ENCODE results near the gene HTRA2. TPM values are rescaled to one million over a fixed set of nuclear protein-coding genes. Genes with fewer than 3 reads are reported as not detected.
A peak's percentile ranks its signal among the peaks of the same experiment; 100 is the strongest.

HTRA2 gene
- polyA plus RNA-seq, 1 donor (not counting 4 experiments of a cell fraction or from before 2014, with no cell fraction given): 25.5 TPM

DNA sequence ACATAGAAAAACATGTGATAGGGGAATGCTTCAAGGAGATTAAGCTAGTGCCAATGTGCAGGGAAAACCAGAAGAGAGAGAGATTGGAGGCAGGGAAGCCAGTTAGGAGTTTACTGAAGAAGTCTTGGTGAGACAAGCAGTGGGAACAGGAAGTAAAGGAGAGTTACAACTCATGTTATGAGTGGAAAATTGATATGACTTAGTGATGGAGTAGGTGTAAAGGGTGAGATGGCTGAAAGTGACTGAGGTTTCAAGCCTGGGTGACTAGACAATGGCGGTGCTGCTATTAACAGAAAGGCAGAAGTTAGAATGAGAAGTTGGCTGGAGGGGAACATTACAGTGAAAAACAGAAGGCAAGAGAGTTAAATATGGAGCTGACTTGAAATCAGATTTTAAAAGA, 41.3 kb downstream of the HTRA2 start:
- no peak overlapping the region for H3K9ac ChIP-seq (ENCODE audit: control insufficient read depth, extremely low read depth, insufficient read depth, low read length)
- H3K36me3 ChIP-seq (ENCODE audit: control insufficient read depth in 2 of 2, extremely low read depth in 1 of 2, insufficient read depth in 2 of 2, low read length in 2 of 2): no peaks in the 10 kb centered on the region
- FAIRE-seq (no peak), DNase-seq (ENCODE audit: low read depth, low spot score) (no peak)
- peak overlapping the region; percentile 44 for H2AFZ ChIP-seq (ENCODE audit: control insufficient read depth, low read length)
- H3K4me3 ChIP-seq (ENCODE audit: control insufficient read depth in 2 of 3, extremely low read depth in 1 of 3, insufficient read depth in 2 of 3, low read depth in 1 of 3, low read length in 3 of 3): no peak overlapping the region
- H3K9me3 ChIP-seq (ENCODE audit: control insufficient read depth, low read depth, low read length): no peaks in the 10 kb centered on the region
- H3K27ac ChIP-seq (ENCODE audit: control insufficient read depth, insufficient read depth, low read length): no peak overlapping the region
- H3K4me1 ChIP-seq (ENCODE audit: control insufficient read depth, extremely low read depth, insufficient read depth, low read length): peaks cover 37% of the 10 kb centered on the region
- H3K79me2 ChIP-seq (ENCODE audit: control insufficient read depth, insufficient read depth, low read length): no peaks in the 10 kb centered on the region
- dilution Hi-C loops (cut with MboI; ENCODE audit: extremely low pct_ligation_motif_present, low sequenced_read_pairs): no loop called here
- TF ChIP-seq, protein P1, sequence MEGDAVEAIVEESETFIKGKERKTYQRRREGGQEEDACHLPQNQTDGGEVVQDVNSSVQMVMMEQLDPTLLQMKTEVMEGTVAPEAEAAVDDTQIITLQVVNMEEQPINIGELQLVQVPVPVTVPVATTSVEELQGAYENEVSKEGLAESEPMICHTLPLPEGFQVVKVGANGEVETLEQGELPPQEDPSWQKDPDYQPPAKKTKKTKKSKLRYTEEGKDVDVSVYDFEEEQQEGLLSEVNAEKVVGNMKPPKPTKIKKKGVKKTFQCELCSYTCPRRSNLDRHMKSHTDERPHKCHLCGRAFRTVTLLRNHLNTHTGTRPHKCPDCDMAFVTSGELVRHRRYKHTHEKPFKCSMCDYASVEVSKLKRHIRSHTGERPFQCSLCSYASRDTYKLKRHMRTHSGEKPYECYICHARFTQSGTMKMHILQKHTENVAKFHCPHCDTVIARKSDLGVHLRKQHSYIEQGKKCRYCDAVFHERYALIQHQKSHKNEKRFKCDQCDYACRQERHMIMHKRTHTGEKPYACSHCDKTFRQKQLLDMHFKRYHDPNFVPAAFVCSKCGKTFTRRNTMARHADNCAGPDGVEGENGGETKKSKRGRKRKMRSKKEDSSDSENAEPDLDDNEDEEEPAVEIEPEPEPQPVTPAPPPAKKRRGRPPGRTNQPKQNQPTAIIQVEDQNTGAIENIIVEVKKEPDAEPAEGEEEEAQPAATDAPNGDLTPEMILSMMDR (optimal IDR thresholded peaks at IDR 0.05 in 1 of 3, IDR thresholded peaks at IDR 0.05 in 1 of 3, conservative IDR thresholded peaks at IDR 0.05 in 1 of 3; ENCODE audit: extremely low read depth in 1 of 3, insufficient read depth in 2 of 3, low read length in 3 of 3): no peak
- TF ChIP-seq EZH2 (IDR thresholded peaks at IDR 0.05; ENCODE audit: low read length): no peak
- H3K9me1 ChIP-seq (ENCODE audit: control insufficient read depth, extremely low read depth, insufficient read depth, low read length): no peaks in the 10 kb centered on the region
- H3K27me3 ChIP-seq (ENCODE audit: control insufficient read depth, extremely low read depth, insufficient read depth, low read length): no peaks in the 10 kb centered on the region
- no peaks in the 10 kb centered on the region for H4K20me1 ChIP-seq (ENCODE audit: control insufficient read depth, extremely low read depth, insufficient read depth, low read length)
- no peak overlapping the region for H3K4me2 ChIP-seq (ENCODE audit: control insufficient read depth, extremely low read depth, insufficient read depth, low read depth, low read length)

DNA sequence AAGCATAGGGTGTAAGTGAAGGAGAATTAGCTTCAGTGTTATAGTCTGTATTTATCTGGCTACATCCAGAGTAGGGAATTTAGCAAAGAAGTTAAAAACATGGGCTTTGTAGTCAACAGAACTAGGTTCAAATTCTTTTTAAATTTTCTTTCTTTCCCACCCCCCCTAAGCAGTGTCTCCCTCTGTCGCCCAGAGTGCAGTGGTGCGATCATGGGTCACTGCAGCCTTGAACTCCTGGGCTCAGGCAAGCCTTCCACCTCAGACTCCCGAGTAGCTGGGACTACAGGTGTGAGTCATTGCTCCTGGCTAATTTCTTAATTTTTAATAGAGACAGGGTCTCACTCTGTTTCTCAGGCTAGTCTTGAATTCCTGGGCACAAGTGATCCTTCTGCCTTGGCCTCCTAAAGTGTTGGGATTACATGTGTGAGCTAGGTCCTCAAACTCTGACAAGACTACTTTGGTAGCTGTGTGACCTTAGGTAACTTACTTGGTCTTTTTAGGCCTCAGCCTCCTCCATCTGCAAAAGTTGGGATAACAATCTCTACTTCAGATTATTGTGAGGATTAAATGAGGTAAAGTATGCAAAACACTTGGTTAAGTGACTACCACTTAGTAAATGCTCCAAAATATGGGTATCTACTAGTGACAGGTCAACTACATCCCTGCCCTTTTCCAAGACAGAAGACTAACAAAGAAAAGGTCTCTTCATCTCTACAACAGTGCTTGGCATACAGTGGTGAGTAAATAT, 42.6 kb downstream of the HTRA2 start:
- DNase-seq (ENCODE audit: low read depth, low spot score) (no peak), FAIRE-seq (no peak)
- Histone ChIP-seq H3K4me1 (ENCODE audit: control insufficient read depth, extremely low read depth, insufficient read depth, low read length) (peaks cover 28% of the 10 kb centered on the region), H3K9me1 (ENCODE audit: control insufficient read depth, extremely low read depth, insufficient read depth, low read length) (no peaks in the 10 kb centered on the region), H3K36me3 (ENCODE audit: control insufficient read depth in 2 of 2, extremely low read depth in 1 of 2, insufficient read depth in 2 of 2, low read length in 2 of 2) (no peaks in the 10 kb centered on the region), H3K4me3 (ENCODE audit: control insufficient read depth in 2 of 3, extremely low read depth in 1 of 3, insufficient read depth in 2 of 3, low read depth in 1 of 3, low read length in 3 of 3) (no peak overlapping the region), H3K9me3 (ENCODE audit: control insufficient read depth, low read depth, low read length) (no peaks in the 10 kb centered on the region), H3K27me3 (ENCODE audit: control insufficient read depth, extremely low read depth, insufficient read depth, low read length) (no peaks in the 10 kb centered on the region), H3K27ac (ENCODE audit: control insufficient read depth, insufficient read depth, low read length) (no peak overlapping the region), H4K20me1 (ENCODE audit: control insufficient read depth, extremely low read depth, insufficient read depth, low read length) (no peaks in the 10 kb centered on the region), H3K4me2 (ENCODE audit: control insufficient read depth, extremely low read depth, insufficient read depth, low read depth, low read length) (no peak overlapping the region), H3K79me2 (ENCODE audit: control insufficient read depth, insufficient read depth, low read length) (no peaks in the 10 kb centered on the region), H3K9ac (ENCODE audit: control insufficient read depth, extremely low read depth, insufficient read depth, low read length) (no peak overlapping the region), H2AFZ (ENCODE audit: control insufficient read depth, low read length) (no peak overlapping the region)
- dilution Hi-C loops (cut with MboI; ENCODE audit: extremely low pct_ligation_motif_present, low sequenced_read_pairs): no loop called here
- TF ChIP-seq EZH2 (IDR thresholded peaks at IDR 0.05; ENCODE audit: low read length): no peak
- TF ChIP-seq, protein P1 (optimal IDR thresholded peaks at IDR 0.05 in 1 of 3, IDR thresholded peaks at IDR 0.05 in 1 of 3, conservative IDR thresholded peaks at IDR 0.05 in 1 of 3; ENCODE audit: extremely low read depth in 1 of 3, insufficient read depth in 2 of 3, low read length in 3 of 3): peak in 1 of 3 experiments; percentile 3

Measured in keratinocyte (primary cell).